ENCODE results near the gene PLEKHM3.

The PLEKHM3 gene

DNA sequence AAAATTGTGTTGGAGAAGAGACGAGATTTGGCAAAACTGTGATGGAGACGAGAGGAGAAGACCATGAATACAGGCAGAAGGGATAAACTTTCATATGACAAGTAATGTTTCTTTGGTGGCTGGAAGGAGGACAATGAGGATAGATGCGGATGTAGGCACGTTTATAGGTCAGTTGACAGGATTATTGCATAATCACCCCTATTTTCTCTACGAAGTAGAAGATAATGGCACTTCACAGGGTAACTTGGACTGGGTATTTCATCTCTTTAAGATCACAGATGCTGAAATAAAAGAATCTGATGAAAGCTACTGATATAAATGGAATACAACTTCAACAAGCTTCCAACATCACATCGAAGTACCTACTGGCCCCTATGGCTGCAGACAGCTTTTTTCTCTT, 81.0 kb downstream of the PLEKHM3 start:
- DNase-seq: no peak

DNA sequence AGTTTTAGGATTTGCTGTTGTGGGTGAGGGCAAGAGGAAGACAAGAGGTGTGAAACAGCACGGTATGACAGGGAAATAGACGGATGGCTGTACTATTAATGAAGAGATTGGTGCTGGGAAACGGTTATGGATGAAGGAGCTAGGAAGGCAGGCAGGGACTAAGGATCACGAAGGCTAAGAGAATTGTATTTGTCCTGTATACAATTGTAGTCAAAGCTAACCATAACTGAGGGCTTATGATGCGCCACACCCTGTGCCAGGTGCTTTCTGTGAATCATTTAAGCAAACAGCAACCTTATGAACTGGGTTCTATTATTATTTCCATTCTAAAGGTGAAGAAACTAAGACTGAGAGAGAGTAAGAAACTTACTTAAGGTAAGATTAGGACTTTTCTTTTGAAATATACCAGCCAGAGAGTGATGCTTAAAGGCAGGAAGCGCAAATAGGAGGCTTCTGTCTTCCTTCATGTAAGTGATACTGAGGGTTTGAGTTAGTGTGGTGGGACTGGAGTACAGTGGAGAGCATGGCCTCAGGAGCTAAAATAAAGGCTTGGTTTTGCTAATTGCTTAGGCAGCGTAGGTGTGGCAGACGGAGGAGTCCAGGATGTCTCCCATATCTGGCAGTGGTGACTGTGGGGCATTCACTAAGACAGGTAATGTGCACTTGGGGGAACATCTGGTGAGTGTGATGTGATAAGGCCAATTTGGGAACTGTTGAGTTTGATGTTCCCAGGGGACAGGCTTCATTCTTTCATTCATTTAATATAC, 85.8 kb downstream of the PLEKHM3 start:
- no peak for DNase-seq

DNA sequence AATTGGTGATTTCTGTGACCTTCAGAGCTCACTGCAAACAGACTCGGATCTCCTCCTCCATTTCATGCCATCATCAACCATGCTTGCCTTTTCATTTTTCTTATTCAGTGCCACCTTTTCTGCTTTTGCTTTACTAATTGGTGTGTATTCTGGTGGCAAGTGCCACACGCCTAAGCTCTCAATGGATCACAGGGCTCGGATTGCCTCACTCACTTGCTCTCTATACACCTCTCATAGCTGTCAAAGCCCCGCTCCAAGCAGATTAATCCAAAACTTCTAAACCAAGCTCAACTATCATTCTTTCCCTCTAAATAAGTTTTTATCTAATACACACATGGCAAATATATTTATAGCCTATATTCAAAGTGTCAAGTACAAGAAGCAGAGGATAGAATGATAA, 86.4 kb downstream of the PLEKHM3 start:
- DNase-seq: no peak

DNA sequence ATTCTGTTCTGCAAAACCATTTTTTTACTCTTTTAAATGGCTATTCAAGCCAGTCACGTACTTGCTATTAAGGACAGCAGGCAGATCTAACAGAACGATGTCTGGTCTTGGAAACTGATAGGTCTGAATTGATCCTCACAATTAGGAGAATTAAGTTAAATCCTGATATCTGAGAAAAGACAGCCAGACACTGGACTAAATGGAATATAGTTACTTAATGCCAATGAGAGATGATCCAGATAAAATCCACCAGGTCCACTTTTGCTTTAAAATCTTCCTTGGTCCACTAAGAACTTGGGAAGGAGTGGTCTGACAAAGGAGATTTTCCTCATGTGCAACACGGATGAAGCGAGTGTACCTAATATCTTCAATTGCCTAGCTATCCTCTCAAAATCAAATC, 86.9 kb downstream of the PLEKHM3 start:
- DNase-seq: no peak

DNA sequence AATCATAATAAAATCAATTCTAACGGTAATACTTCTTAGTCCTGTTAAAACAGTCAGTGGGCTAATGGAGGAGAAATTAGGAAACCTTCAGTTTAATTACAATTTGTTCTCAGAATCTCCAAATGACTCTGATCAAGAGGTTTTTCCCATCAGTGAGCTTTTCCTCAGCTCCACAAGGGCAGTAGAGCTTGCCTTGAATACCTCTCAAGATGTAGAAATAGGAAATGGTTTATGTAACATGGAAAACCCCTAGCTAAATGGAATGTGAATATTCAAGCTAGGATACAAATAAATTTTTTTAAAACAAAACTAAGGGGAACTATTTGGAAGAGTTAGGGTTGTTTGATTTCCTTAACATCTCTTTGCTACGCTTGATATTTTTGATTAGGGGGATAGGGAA, 87.5 kb downstream of the PLEKHM3 start:
- no peak for DNase-seq

DNA sequence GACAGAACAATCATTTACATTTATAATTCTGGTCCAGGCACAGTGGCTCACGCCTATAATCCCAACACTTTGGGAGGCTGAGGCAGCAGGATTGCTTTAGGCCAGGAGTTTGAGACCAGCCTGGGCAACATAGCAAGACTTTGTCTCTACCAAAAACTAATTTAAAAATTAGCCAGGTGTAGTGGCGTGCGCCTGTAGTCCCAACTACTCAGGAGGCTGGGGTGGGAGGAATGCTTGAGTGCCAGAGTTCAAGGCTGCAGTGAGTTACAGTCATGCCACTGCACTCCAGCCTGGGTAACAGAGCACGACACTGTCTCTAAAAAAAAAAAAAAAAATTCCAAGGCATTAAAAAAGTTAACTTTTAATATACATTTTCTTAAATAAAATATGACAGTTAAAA, 88.1 kb downstream of the PLEKHM3 start:
- DNase-seq: no peak

DNA sequence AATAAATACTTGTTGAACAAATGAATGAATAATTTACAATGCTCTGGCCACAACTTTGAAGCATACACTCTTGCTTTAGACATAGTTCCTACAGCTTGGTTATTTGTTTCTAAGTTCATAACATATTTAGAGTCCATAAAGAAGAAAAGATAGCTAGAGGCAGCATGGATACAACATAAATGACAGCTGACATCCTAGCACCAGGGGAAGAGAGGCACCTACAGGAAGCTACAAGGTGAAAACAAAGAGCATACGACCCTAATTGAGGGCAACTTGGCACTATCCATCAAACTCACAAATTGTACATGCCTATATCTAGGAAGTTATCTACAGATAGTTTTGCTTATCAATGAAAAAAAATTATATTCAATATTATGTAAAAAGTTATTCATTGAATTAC, 88.9 kb downstream of the PLEKHM3 start:
- no peak for DNase-seq

DNA sequence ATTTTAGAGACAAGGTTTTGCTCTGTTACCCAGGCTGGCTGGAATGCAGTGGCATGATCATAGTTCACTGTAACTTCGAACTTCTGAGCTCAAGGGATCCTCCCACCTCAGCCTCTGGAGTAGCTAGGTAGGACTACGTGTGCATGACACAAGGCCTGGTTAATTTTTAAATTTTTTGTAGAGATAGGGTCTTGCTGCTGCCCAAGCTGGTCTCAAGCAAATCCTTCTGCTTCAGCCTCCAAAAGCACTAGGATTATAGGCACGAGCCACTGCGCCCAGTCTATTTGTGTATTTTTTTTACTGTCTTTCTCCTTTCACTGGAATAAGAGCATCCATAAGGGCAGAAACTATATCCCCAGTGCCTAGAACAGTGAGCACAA, 89.3 kb downstream of the PLEKHM3 start:
- no peak for DNase-seq

DNA sequence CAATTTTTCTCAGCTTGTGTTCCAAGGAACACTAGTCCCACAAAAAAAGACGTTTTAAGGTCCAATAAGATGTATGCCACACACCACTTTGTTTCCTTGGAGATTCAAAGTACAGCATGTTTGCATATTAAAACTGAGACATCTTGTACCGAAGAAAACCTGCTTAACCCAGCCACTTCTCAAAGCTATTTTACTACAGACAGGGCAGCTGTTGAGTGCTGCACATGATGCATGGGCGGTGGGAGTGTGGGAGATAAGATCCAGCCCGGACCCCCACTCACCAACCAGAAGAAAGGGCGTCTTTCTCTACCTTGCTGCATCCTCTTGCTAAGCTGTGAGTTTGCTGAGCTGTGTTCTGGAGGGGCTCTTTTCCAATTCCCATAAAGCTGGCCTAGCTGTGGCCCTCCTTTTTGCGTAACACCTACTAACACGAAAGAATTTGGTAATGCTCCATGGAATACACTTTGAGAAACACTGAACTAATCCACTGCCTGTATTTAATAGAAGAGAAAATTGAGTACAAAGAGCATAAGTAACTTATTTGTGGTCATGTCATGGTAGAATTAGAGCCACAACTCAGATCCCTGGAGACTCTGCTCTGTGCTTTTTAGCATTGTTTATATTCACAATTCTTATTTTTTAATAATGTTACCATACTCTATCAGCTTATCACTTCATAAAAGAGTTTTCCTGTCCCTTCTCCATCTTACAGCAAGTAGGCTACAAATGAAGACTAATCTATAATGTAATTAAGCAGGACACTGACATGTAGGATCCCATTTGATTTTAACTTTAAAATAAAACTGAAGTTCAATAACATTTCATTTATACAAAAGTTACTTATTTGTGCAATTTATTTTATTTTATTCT, 90.0 kb downstream of the PLEKHM3 start:
- DNase-seq: no peak

DNA sequence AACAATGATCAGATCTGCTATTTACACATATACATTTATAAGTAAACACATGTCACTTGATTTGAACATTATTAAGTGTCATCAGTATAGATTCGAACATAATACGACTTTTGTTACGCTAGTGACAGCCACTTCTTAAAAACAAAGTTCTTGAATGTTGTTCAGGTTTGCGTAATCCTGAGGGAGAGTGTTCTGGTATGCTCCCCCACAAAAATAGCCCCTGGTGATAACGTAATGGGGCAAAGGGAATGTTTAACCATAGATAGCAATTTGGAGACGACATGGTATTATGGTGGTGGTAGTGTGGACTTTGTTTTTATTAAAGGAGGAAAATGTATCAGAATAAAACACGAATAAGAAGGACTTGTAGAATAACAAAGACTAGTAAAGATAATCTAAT, 90.6 kb downstream of the PLEKHM3 start:
- no peak for DNase-seq

DNA sequence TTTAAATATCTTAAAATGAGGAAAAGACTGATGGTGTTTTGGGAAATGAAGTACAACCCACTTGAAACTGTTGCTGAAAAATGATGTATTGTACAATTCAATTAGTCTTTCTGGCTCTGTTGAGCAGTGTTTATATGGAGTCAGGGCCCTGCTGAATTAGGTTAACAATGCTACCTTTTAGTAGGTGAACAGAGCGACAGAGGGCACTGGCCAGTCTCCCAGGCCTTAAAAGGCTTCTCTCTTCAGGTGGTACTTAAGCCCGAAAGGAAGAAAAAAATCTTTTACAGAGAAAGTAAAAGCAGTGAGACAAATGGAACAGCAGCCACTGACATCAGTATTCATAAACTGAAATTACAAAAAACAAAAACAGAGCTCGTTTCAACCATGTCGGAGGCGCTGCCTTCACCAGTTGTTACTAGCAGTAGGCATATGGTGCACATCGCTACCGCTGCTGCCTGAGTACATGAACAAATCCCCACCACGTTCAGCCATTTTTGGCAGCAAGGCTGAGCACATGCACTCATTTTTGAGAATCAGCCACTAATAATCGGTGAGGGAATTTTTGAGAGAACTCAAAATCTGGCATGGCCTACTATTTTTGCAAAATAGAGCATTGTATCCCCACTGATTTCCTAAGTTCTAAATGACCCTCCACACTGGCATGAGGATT, 91.8 kb downstream of the PLEKHM3 start:
- no peak for DNase-seq

DNA sequence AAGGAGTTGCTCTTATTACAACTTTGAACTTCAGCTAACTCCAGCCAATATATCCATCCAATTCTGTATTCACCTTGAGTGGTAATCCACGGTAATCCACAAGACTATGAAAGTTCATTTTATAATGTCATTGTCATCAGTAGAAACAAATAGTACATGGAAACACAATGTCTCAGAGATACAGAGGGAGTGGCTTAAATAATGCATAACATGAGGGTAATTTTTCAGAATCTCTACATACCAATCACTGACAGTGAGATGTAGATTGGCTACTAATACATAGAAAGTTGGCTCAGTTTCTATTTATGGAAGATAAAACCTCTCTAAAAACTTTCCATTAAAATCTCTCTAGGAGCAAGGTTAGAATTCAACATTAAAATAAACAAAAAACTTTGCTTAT, 93.2 kb downstream of the PLEKHM3 start:
- no peak for DNase-seq

DNA sequence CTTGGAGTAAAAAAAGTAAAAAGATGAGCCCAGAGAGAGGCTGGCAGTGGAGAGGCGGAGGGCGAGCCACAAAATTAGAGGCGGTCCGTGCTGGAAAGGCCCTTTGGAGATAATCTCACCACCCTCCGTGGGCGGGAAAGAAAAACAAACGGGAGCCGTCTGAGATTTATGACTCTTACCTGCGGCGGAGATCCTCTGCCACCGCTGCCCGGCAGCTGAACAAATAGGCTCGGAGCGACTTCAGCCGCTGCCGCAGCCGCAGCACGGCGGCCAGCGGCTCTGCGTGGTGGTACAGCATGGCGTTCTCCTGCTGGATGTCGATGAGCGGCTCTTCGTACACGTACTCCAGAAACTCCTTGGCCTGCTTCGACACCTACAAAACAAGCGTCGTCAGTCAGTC, 94.6 kb downstream of the PLEKHM3 start:
- DNase-seq: no peak

DNA sequence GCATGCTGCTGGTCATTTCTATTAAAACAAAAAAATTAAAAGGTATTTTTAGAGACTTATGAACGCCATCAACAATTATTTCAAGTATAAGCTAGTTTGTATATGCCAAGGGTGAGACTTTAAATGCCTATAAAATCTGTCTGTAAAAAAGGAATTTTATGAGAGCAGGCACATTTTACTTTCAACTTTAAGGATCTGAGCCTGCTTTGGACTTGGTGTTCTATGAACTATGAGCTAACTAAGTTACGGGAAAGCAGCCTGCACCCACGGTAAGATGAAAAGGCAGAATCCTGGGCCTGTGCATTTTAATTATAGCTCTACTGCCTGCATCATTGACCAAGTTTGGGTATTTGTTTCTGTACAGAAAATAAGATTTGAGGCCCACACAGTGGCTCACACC, 95.4 kb downstream of the PLEKHM3 start:
- no peak for DNase-seq

DNA sequence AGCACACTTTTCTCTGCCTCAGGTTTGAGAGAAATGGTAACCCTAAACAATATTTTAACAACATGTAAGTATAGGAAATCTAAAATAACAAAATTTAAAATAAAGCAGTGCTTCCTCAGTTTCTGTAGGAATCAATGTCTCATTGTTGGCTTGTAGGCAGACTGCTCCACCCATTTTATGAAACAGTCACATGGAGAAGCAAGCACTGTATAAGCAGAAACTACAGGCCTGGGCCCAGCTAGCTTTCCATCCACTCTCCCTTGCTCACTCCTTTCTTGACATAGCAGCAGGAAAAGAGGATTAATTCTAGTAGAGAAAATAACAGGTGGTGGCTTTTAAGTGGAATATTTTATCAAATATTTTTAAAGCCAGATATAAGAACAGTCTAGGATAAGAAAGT, 97.2 kb downstream of the PLEKHM3 start:
- DNase-seq: no peak

DNA sequence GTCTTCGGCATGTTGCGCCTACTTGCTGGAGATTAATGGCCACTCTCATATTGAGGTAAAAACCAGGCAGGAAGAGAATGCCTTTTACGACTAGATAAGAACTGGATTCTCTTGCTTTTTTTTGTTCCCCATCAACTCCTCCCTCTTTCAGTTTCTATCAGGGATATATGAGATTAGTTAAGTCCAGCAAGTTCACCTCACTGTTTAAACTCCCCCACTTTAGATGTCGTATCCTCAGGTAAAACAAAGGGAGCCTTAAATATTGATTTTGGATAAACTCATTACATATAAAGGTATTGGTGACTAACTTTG, 98.4 kb downstream of the PLEKHM3 start:
- no peak for DNase-seq

DNA sequence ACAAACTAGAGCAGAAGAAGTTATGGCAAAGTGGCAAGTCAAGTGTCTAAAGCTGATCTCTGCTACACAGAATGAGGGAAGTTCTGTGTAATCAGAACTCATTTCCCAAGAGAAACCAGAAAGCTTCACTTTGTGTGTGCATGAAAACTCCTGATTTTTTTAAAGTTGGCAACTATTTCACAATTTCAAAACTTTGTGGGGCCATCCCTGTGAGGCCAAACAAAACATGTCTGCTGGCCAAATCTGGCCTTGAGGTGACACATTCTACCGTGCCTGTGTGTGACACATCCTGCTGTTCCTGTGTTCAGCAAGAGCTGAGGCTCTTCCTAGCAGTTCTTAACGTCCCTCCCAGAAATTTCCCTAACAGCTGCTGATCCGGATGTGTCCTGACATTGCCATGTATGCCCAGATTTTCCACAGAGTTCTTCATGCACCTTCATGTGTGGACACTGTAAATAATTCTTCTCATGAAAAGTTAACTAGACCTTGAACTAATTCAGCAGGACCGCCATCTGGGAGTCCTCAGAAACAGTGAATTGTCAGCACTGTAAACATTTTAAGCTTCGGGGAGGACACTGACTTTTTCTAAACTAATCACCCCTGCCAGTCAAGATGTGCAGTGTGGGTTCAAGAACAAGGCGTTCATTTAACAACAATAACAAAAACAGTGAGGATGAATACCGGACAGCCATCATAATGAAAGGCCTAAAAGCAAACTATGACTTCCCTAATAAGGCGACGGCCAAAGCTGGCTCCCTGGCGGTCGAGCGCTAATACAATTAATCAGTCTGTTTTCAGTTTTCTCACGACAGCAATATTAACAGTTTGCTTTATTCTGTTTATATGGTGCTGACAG, 99.0 kb downstream of the PLEKHM3 start:
- no peak for DNase-seq

DNA sequence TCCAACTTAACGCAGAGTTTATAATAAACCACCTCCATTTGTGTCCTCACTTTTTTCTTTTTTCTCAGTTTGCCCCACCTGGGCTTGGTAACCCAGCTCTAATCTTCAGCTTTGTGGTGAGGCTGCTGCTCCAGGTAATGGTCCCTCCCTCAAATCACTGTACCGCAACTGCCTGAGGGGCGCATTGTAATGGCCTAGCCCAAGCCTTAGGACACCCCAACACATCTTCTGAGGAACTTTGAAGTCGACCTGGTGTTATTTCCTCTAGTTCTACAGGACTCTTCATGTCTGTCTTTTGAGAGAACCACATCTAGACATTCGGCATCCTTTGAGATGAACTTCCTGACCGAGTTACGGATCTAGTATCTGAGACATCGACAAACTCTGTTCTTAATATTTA, 99.7 kb downstream of the PLEKHM3 start:
- no peak for DNase-seq

DNA sequence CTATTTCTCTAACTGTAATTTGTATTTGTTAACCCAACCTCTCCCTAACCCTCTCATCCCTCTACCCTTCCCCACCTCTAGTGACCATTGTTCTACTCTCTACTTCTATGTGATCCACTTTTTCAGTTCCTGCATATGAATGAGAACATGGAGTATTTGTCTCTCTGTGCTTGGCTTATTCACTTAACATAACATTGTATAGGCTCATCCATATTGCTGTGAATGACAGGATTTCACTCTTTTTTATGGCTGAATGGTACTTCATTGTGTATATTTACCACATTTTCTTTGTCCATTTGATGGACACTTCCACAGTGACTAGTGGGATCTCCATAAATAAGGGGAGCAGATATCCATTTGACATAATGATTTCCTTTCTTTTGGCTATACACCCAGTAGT, 103.7 kb downstream of the PLEKHM3 start:
- no peak for DNase-seq

DNA sequence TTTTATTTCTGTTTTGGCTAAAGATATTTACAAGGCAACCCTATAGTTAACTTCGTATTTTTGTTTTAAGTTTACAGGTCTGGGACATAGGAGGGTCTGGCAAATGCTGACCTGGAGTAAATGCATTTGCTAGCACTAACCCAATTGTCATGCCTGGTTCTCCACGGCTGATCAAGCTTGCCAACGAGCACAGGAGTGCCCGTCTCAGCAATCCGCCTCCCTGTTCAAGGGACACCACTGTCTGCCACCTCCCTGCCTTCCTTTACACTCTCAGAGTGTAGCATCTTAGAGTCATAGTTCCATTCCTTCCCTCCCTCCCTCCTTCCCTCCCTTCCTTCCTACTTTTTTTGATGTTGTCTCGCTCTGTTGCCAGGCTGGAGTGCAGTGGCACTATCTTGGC, 104.6 kb downstream of the PLEKHM3 start:
- no peak for DNase-seq

DNA sequence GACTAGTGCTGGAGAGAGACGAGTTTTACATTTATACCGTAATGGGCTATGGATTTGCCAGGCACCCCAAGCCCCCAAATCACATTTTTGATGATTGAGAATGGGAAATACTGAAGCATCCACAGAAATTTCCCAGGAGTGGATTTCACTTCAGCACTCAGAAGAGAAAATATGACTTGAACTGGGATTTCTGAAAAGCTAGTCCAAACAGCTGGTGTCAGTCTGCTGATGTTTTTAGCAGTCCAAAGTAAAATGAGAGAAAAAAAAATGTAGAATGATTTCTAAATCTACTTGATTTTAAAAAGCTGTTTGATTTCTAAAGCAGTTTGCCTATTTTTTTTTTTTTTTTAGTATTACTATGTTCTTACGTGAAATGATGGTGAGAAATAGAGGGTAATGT, 105.0 kb downstream of the PLEKHM3 start:
- no peak for DNase-seq

DNA sequence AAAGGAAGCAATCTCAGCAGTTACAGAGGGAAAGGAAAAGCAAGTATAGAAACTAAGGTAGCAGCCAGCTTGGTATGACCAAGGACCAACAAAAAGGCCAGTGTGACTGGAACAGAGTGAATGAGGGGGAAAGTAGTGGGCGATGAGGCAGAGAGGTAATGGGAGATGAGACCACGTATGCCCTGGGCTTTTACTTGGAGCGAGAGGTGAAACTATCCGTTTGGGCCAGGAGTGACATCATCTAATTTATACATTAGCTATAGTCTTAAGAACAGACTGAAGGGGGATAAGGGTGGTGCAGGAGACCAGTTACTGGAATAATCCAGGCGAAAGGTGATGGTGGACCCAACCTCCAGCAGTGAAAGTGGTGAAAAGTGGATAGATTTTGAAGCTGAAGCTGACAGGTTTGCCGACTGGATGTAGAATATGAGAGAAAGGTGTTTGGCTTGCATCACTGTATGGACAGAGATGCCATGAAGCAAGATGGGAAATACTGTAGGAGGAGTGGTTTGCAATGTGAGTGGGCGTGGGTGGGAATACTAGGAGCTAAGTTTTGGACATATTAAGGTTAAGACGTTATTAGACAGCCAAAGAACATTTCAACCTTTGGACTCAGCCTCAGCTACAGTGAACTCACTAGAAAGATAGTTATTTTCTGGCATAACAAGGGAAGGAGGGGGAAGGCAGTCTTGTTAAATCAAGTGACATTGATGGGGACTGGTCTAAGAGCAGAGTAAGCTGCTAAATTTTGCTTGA, 106.0 kb downstream of the PLEKHM3 start:
- DNase-seq: no peak
